HCT116 (cell line): ENCODE data around the gene NKX2-2.

Experiments used
- CEBPB ChIP-seq: IDR thresholded peaks from 2 replicates; pipeline ENCODE4 v1.6.1; 2012; ENCODE audit warnings: low read depth
- EGR1 ChIP-seq: IDR thresholded peaks from 2 replicates; pipeline ENCODE4 v1.6.1; 2012; ENCODE audit warnings: low read depth
- EZH2 ChIP-seq: fragments of 200-600 bp; sonication (generic); IDR thresholded peaks from 2 replicates; pipeline ENCODE4 v1.6.1; 2017; ENCODE audit warnings: antibody characterized with exemption, mixed run types
- FOSL1 ChIP-seq: IDR thresholded peaks from 2 replicates; pipeline ENCODE4 v1.6.1; 2012; ENCODE audit warnings: low read depth
- JUND ChIP-seq: IDR thresholded peaks from 2 replicates; pipeline ENCODE4 v1.6.1; 2012
- POLR2A ChIP-seq: IDR thresholded peaks from 2 replicates; pipeline ENCODE4 v1.7.0; 2011; ENCODE audit warnings: borderline replicate concordance; ENCODE audit not compliant: insufficient read depth, insufficient read length; ENCODE audit errors: extremely low read depth
- POLR2AphosphoS5 ChIP-seq: IDR thresholded peaks from 2 replicates; pipeline ENCODE4 v1.6.1; 2011; ENCODE audit warnings: mild to moderate bottlenecking, low read depth, low read length, moderate library complexity
- RAD21 ChIP-seq: IDR thresholded peaks from 2 replicates; pipeline ENCODE4 v1.6.1; 2012; ENCODE audit warnings: low read depth, mild to moderate bottlenecking
- SIN3A ChIP-seq: IDR thresholded peaks from 2 replicates; pipeline ENCODE4 v1.6.1; 2012; ENCODE audit warnings: low read depth
- TCF7L2 ChIP-seq: IDR thresholded peaks from 2 replicates; pipeline ENCODE4 v1.7.0; 2011; ENCODE audit warnings: borderline replicate concordance, inconsistent platforms; ENCODE audit not compliant: insufficient read depth, insufficient read length; ENCODE audit errors: extremely low read depth
- TF ChIP-seq, protein P1 (sequence below), 3 experiments: fragments of 200-600 bp in 1 of 3; sonication (generic) in 1 of 3; IDR thresholded peaks in 2 of 3; conservative IDR thresholded peaks in 1 of 3; 2 replicates each; pipeline ENCODE4 v1.5.1; 2012 to 2017; ENCODE audit warnings: low read depth in 2 of 3, low read length in 2 of 3, antibody characterized with exemption in 1 of 3, borderline replicate concordance in 1 of 3, control low read depth in 1 of 3, mild to moderate bottlenecking in 1 of 3, mixed read lengths in 1 of 3, mixed run types in 1 of 3, moderate library complexity in 1 of 3; ENCODE audit not compliant: insufficient read depth in 1 of 3
- TF ChIP-seq, protein P2 (sequence below): IDR thresholded peaks from 2 replicates; pipeline ENCODE4 v1.6.1; 2012; ENCODE audit warnings: low read depth
- TF ChIP-seq, protein P3 (sequence below): IDR thresholded peaks from 2 replicates; pipeline ENCODE4 v1.6.1; 2012

DNA sequence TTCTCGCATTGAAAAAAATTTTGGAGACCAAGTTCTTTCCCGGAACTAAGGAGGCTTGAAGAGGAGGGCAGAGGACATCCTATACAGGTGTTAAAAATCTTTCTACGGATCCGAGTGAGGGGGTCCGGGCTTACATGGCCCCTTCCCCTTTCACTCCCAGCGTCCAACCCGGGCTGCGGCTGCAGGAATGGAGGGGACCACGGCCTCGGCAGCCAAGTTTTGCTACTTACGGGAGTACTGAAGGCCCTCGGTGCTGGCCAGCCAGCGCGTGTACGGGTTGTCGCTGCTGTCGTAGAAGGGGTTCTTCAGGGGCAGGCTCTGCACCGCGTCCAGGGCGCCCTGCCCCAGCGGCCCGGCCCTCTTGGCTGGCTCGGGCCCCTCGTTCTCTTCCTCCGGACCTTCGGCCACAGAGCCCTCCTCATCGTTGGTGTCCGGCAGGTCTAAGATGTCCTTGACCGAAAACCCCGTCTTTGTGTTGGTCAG is 642 bp downstream of the NKX2-2 start:
- TF ChIP-seq POLR2AphosphoS5 (no peak), POLR2A (no peak), EZH2 (no peak), RAD21 (no peak), SIN3A (no peak), JUND (no peak), EGR1 (no peak), FOSL1 (no peak), CEBPB (no peak), TCF7L2 (no peak)
- TF ChIP-seq, protein P1, sequence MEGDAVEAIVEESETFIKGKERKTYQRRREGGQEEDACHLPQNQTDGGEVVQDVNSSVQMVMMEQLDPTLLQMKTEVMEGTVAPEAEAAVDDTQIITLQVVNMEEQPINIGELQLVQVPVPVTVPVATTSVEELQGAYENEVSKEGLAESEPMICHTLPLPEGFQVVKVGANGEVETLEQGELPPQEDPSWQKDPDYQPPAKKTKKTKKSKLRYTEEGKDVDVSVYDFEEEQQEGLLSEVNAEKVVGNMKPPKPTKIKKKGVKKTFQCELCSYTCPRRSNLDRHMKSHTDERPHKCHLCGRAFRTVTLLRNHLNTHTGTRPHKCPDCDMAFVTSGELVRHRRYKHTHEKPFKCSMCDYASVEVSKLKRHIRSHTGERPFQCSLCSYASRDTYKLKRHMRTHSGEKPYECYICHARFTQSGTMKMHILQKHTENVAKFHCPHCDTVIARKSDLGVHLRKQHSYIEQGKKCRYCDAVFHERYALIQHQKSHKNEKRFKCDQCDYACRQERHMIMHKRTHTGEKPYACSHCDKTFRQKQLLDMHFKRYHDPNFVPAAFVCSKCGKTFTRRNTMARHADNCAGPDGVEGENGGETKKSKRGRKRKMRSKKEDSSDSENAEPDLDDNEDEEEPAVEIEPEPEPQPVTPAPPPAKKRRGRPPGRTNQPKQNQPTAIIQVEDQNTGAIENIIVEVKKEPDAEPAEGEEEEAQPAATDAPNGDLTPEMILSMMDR (IDR thresholded peaks at IDR 0.05 in 2 of 3, conservative IDR thresholded peaks at IDR 0.05 in 1 of 3; ENCODE audit: borderline replicate concordance in 1 of 3, insufficient read depth in 1 of 3, low read depth in 2 of 3, low read length in 2 of 3) = no peak
- TF ChIP-seq, protein P2, sequence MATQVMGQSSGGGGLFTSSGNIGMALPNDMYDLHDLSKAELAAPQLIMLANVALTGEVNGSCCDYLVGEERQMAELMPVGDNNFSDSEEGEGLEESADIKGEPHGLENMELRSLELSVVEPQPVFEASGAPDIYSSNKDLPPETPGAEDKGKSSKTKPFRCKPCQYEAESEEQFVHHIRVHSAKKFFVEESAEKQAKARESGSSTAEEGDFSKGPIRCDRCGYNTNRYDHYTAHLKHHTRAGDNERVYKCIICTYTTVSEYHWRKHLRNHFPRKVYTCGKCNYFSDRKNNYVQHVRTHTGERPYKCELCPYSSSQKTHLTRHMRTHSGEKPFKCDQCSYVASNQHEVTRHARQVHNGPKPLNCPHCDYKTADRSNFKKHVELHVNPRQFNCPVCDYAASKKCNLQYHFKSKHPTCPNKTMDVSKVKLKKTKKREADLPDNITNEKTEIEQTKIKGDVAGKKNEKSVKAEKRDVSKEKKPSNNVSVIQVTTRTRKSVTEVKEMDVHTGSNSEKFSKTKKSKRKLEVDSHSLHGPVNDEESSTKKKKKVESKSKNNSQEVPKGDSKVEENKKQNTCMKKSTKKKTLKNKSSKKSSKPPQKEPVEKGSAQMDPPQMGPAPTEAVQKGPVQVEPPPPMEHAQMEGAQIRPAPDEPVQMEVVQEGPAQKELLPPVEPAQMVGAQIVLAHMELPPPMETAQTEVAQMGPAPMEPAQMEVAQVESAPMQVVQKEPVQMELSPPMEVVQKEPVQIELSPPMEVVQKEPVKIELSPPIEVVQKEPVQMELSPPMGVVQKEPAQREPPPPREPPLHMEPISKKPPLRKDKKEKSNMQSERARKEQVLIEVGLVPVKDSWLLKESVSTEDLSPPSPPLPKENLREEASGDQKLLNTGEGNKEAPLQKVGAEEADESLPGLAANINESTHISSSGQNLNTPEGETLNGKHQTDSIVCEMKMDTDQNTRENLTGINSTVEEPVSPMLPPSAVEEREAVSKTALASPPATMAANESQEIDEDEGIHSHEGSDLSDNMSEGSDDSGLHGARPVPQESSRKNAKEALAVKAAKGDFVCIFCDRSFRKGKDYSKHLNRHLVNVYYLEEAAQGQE = no peak
- TF ChIP-seq, protein P3, sequence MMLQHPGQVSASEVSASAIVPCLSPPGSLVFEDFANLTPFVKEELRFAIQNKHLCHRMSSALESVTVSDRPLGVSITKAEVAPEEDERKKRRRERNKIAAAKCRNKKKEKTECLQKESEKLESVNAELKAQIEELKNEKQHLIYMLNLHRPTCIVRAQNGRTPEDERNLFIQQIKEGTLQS = no peak
